WTC11 (cell line): ENCODE results near the gene PDYN. TPM values are rescaled to one million over a fixed set of nuclear protein-coding genes. Genes with fewer than 3 reads are reported as not detected.

Source experiments
- ATAC-seq: fragments of 200-7000 bp; cut with Tn5 transposase; 2 replicates; pipeline ENCODE4 v1.10.0; 2021; ENCODE audit warnings: mild to moderate bottlenecking, moderate library complexity
- CTCF ChIA-PET: fragments of 300-600 bp; sonication (Branson Sonifier 250); formaldehyde crosslinking; loops from one replicate; lab custom pipeline; 2021; ENCODE audit warnings: antibody characterized with exemption; lab: Charles Lee
- POLR2A ChIA-PET: fragments of 350-600 bp; sonication (Branson Sonifier 250); formaldehyde crosslinking; loops from one replicate; lab custom pipeline; 2021; ENCODE audit warnings: antibody characterized with exemption; lab: Charles Lee
- DNase-seq: peaks from one replicate; pipeline ENCODE4 v3.0.0; 2021; ENCODE audit warnings: low spot score
- H3K27ac Mint-ChIP-seq: 2 replicates; pipeline ENCODE4 v1.8.0; 2021; ENCODE audit warnings: mixed read lengths
- H3K27me3 Mint-ChIP-seq: 2 replicates; pipeline ENCODE4 v1.8.0; 2021; ENCODE audit warnings: low read depth, mild to moderate bottlenecking, moderate library complexity, mixed read lengths
- H3K36me3 Mint-ChIP-seq: 2 replicates; pipeline ENCODE4 v1.8.0; 2021; ENCODE audit warnings: mixed read lengths
- H3K4me1 Mint-ChIP-seq: 2 replicates; pipeline ENCODE4 v1.8.0; 2022; ENCODE audit warnings: mixed read lengths
- H3K4me3 Mint-ChIP-seq: 2 replicates; pipeline ENCODE4 v1.8.0; 2021; ENCODE audit warnings: mild to moderate bottlenecking, moderate library complexity, mixed read lengths
- H3K9me3 Mint-ChIP-seq: 2 replicates; pipeline ENCODE4 v1.8.0; 2021; ENCODE audit warnings: mixed read lengths
- ATF3 ChIP-seq: sonication (generic); formaldehyde crosslinking; conservative IDR thresholded peaks from 2 replicates; pipeline ENCODE4 v1.8.1; 2022; ENCODE audit warnings: mild to moderate bottlenecking, missing genetic modification reagents
- ESRRA ChIP-seq: sonication (generic); formaldehyde crosslinking; IDR thresholded peaks from 2 replicates; pipeline ENCODE4 v1.8.1; 2022; ENCODE audit warnings: mild to moderate bottlenecking, missing genetic modification reagents, borderline replicate concordance
- ETV6 ChIP-seq: sonication (generic); formaldehyde crosslinking; IDR thresholded peaks from 2 replicates; pipeline ENCODE4 v1.8.1; 2022; ENCODE audit warnings: mild to moderate bottlenecking, missing genetic modification reagents
- FOXK1 ChIP-seq: sonication (generic); formaldehyde crosslinking; IDR thresholded peaks from 2 replicates; pipeline ENCODE4 v1.8.0; 2022; ENCODE audit warnings: mild to moderate bottlenecking, moderate library complexity, missing genetic modification reagents
- FOXP1 ChIP-seq: sonication (generic); formaldehyde crosslinking; IDR thresholded peaks from 2 replicates; pipeline ENCODE4 v1.8.0; 2022; ENCODE audit warnings: missing genetic modification reagents, mild to moderate bottlenecking, moderate library complexity, borderline replicate concordance
- KAT7 ChIP-seq: sonication (generic); formaldehyde crosslinking; IDR thresholded peaks from 2 replicates; pipeline ENCODE4 v1.8.1; 2023; ENCODE audit warnings: missing genetic modification reagents, mild to moderate bottlenecking, borderline replicate concordance
- PRDM15 ChIP-seq: sonication (generic); formaldehyde crosslinking; IDR thresholded peaks from 2 replicates; pipeline ENCODE4 v1.8.0; 2022; ENCODE audit warnings: missing genetic modification reagents
- TP53 ChIP-seq: sonication (generic); formaldehyde crosslinking; IDR thresholded peaks from 2 replicates; pipeline ENCODE4 v1.8.1; 2023; ENCODE audit warnings: mild to moderate bottlenecking, missing genetic modification reagents
- ZNF281 ChIP-seq: sonication (generic); formaldehyde crosslinking; IDR thresholded peaks from 2 replicates; pipeline ENCODE4 v1.8.0; 2023; ENCODE audit warnings: mild to moderate bottlenecking, missing genetic modification reagents
- ZNF512 ChIP-seq: sonication (generic); formaldehyde crosslinking; IDR thresholded peaks from 2 replicates; pipeline ENCODE4 v1.8.1; 2022; ENCODE audit warnings: missing genetic modification reagents, borderline replicate concordance
- total RNA-seq: library from RNA; stranded (reverse); gene quantifications from 3 replicates; pipeline ENCODE4 v1.2.3, GENCODE V29; 2021
- TF ChIP-seq, protein P1 (sequence below): fragments of 250-450 bp; sonication (Bioruptor Pico); IDR thresholded peaks from 2 replicates; pipeline ENCODE4 v1.9.0; 2021; ENCODE audit warnings: mild to moderate bottlenecking
- TF ChIP-seq, protein P2 (sequence below): sonication (generic); formaldehyde crosslinking; IDR thresholded peaks from 2 replicates; pipeline ENCODE4 v1.8.1; 2023; ENCODE audit warnings: mild to moderate bottlenecking, missing genetic modification reagents, borderline replicate concordance

Gene PDYN
- total RNA-seq, 1 experiment from 2014 or later, result 0.28 TPM

- TF ChIP-seq ZNF281 (CRISPR knock-in tag), result no peak
These were observed 43.0 kb downstream of the PDYN start (continued) for GRCh38 chr20:1950836-1951235.

- Mint-ChIP-seq H3K4me1 (peaks cover 78% of the 10 kb centered on the region), H3K27ac (no peak overlapping the region), H3K9me3 (no peaks in the 10 kb centered on the region), H3K4me3 (no peak overlapping the region), H3K27me3 (peaks cover 35% of the 10 kb centered on the region), H3K36me3 (no peaks in the 10 kb centered on the region)
- TF ChIP-seq ZNF512 (CRISPR knock-in tag), result no peak
- TF ChIP-seq ETV6, result no peak
- no peak for TF ChIP-seq TP53 (CRISPR knock-in tag)
- TF ChIP-seq, protein P1, sequence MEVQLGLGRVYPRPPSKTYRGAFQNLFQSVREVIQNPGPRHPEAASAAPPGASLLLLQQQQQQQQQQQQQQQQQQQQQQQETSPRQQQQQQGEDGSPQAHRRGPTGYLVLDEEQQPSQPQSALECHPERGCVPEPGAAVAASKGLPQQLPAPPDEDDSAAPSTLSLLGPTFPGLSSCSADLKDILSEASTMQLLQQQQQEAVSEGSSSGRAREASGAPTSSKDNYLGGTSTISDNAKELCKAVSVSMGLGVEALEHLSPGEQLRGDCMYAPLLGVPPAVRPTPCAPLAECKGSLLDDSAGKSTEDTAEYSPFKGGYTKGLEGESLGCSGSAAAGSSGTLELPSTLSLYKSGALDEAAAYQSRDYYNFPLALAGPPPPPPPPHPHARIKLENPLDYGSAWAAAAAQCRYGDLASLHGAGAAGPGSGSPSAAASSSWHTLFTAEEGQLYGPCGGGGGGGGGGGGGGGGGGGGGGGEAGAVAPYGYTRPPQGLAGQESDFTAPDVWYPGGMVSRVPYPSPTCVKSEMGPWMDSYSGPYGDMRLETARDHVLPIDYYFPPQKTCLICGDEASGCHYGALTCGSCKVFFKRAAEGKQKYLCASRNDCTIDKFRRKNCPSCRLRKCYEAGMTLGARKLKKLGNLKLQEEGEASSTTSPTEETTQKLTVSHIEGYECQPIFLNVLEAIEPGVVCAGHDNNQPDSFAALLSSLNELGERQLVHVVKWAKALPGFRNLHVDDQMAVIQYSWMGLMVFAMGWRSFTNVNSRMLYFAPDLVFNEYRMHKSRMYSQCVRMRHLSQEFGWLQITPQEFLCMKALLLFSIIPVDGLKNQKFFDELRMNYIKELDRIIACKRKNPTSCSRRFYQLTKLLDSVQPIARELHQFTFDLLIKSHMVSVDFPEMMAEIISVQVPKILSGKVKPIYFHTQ (CRISPR knock-in tag), result no peak
- TF ChIP-seq, protein P2, sequence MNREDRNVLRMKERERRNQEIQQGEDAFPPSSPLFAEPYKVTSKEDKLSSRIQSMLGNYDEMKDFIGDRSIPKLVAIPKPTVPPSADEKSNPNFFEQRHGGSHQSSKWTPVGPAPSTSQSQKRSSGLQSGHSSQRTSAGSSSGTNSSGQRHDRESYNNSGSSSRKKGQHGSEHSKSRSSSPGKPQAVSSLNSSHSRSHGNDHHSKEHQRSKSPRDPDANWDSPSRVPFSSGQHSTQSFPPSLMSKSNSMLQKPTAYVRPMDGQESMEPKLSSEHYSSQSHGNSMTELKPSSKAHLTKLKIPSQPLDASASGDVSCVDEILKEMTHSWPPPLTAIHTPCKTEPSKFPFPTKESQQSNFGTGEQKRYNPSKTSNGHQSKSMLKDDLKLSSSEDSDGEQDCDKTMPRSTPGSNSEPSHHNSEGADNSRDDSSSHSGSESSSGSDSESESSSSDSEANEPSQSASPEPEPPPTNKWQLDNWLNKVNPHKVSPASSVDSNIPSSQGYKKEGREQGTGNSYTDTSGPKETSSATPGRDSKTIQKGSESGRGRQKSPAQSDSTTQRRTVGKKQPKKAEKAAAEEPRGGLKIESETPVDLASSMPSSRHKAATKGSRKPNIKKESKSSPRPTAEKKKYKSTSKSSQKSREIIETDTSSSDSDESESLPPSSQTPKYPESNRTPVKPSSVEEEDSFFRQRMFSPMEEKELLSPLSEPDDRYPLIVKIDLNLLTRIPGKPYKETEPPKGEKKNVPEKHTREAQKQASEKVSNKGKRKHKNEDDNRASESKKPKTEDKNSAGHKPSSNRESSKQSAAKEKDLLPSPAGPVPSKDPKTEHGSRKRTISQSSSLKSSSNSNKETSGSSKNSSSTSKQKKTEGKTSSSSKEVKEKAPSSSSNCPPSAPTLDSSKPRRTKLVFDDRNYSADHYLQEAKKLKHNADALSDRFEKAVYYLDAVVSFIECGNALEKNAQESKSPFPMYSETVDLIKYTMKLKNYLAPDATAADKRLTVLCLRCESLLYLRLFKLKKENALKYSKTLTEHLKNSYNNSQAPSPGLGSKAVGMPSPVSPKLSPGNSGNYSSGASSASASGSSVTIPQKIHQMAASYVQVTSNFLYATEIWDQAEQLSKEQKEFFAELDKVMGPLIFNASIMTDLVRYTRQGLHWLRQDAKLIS (CRISPR knock-in tag), result no peak
- no peak for TF ChIP-seq PRDM15 (CRISPR knock-in tag)
- TF ChIP-seq KAT7 (CRISPR knock-in tag), result no peak
- TF ChIP-seq ESRRA, result no peak
- TF ChIP-seq FOXK1 (CRISPR knock-in tag), result no peak
- TF ChIP-seq FOXP1 (CRISPR knock-in tag), result no peak
- TF ChIP-seq ATF3 (CRISPR knock-in tag), result no peak
- CTCF ChIA-PET, result interaction anchor here (1.0 to 4.0 kb wide), 2 partner anchors 16 to 146 kb away, joined by 3 to 30 read pairs; no protein-coding TSS in a partner anchor
- POLR2A ChIA-PET, result no interaction called here
- DNase-seq (no peak), ATAC-seq (no peak)
These were observed 44.3 kb downstream of the PDYN start for GRCh38 chr20:1949347-1950100.
